Endothelial cell of umbilical vein (primary cell): ENCODE measurements around the gene E2F2. TPM values are rescaled to one million over a fixed set of nuclear protein-coding genes. Genes with fewer than 3 reads are reported as not detected.

Source experiments
- BruUV-seq: library from RNA; stranded (reverse); fragments of 400-500 nt; replicated peaks from 2 replicates; lab custom pipeline; 2021; lab: Mats Ljungman, UMichigan
- CTCF ChIA-PET: fragments of 300-600, 350-600 bp; sonication (Branson Sonifier 250); formaldehyde crosslinking; loops from one replicate; lab custom pipeline; 2021; ENCODE audit warnings: antibody characterized with exemption, inconsistent platforms; lab: Charles Lee
- POLR2A ChIA-PET: fragments of 300-600, 350-600 bp; sonication (Branson Sonifier 250); formaldehyde crosslinking; loops from one replicate; lab custom pipeline; 2021; ENCODE audit warnings: antibody characterized with exemption, inconsistent platforms; lab: Charles Lee
- DNase-seq: peaks from one replicate; pipeline ENCODE4 v3.0.0-alpha.2; 2011; ENCODE audit warnings: low read depth, low spot score
- FAIRE-seq: peaks from 2 replicates; lab custom pipeline; 2011; peaks lifted over from hg19 to GRCh38; lab: Jason Lieb, UNC
- H2AFZ ChIP-seq: 2 replicates; pipeline ENCODE4 v1.6.0; 2012; ENCODE audit warnings: low read depth, low read length, control low read depth, inconsistent platforms
- H3K27ac ChIP-seq: 2 replicates; pipeline ENCODE4 v1.5.1; 2011; ENCODE audit warnings: low read depth, mild to moderate bottlenecking, control low read depth, low read length, moderate library complexity; ENCODE audit not compliant: insufficient read depth
- H3K27me3 ChIP-seq, 2 experiments: 2 replicates each; pipeline versions ENCODE4 v1.6.0 to v1.6.1; 2011; ENCODE audit warnings: low read length in 2 of 2, mixed read lengths in 1 of 2; ENCODE audit not compliant: control insufficient read depth in 2 of 2, insufficient read depth in 2 of 2
- H3K36me3 ChIP-seq, 2 experiments: 2 replicates in 1 of 2; 3 replicates in 1 of 2; pipeline ENCODE4 v1.5.1; 2011; ENCODE audit warnings: low read length in 2 of 2, mild to moderate bottlenecking in 1 of 2, moderate library complexity in 1 of 2; ENCODE audit not compliant: control insufficient read depth in 2 of 2, insufficient read depth in 2 of 2; ENCODE audit errors: extremely low read depth in 1 of 2
- H3K4me1 ChIP-seq: 3 replicates; pipeline ENCODE4 v1.5.1; 2011; ENCODE audit warnings: mild to moderate bottlenecking, low read length; ENCODE audit not compliant: control insufficient read depth, insufficient read depth; ENCODE audit errors: extremely low read depth
- H3K4me2 ChIP-seq: 2 replicates; pipeline ENCODE4 v1.6.1; 2011; ENCODE audit warnings: low read length, control low read depth, mixed read lengths; ENCODE audit not compliant: insufficient read depth
- H3K4me3 ChIP-seq, 3 experiments: fragments of 200-600 bp in 1 of 3; sonication (generic), shearing (Covaris generic) in 1 of 3; replicated peaks in 1 of 3; 2 replicates each; pipeline ENCODE4 v1.5.1; 2011 to 2016; ENCODE audit warnings: control low read depth in 3 of 3, low read length in 3 of 3, mild to moderate bottlenecking in 2 of 3, inconsistent platforms in 1 of 3, low read depth in 1 of 3, moderate library complexity in 1 of 3; ENCODE audit not compliant: insufficient read depth in 1 of 3
- H3K79me2 ChIP-seq: 2 replicates; pipeline ENCODE4 v1.6.0; 2012; ENCODE audit warnings: low read length, inconsistent platforms; ENCODE audit not compliant: control insufficient read depth, insufficient read depth
- H3K9ac ChIP-seq: replicated peaks from 2 replicates; pipeline ENCODE3; 2011; ENCODE audit warnings: low read length, control low read depth; ENCODE audit not compliant: insufficient read depth; ENCODE audit errors: extremely low read depth
- H3K9me1 ChIP-seq: replicated peaks from 3 replicates; pipeline ENCODE4 v1.6.0; 2011; ENCODE audit warnings: mild to moderate bottlenecking, low read length; ENCODE audit not compliant: control insufficient read depth, insufficient read depth; ENCODE audit errors: extremely low read depth
- H3K9me3 ChIP-seq: replicated peaks from 2 replicates; pipeline ENCODE4 v1.5.1; 2012; ENCODE audit warnings: low read length, inconsistent platforms; ENCODE audit not compliant: control insufficient read depth, insufficient read depth
- H4K20me1 ChIP-seq: replicated peaks from 2 replicates; pipeline ENCODE3; 2011; ENCODE audit warnings: mild to moderate bottlenecking, low read length; ENCODE audit not compliant: control insufficient read depth, insufficient read depth; ENCODE audit errors: extremely low read depth
- EZH2 ChIP-seq: IDR thresholded peaks from 2 replicates; pipeline ENCODE4 v1.6.1; 2012; ENCODE audit warnings: borderline replicate concordance, low read depth, mild to moderate bottlenecking, moderate library complexity, low read length, inconsistent platforms; ENCODE audit not compliant: severe bottlenecking
- FOS ChIP-seq: IDR thresholded peaks from 2 replicates; pipeline ENCODE4 v1.6.1; 2011; ENCODE audit warnings: mild to moderate bottlenecking, low read length, moderate library complexity, borderline replicate concordance; ENCODE audit not compliant: insufficient read depth
- GATA2 ChIP-seq: IDR thresholded peaks from 2 replicates; pipeline ENCODE4 v1.7.0; 2011; ENCODE audit warnings: low read depth, mild to moderate bottlenecking, moderate library complexity, mixed read lengths, low read length; ENCODE audit not compliant: insufficient read length, insufficient read depth
- JUN ChIP-seq: IDR thresholded peaks from 2 replicates; pipeline ENCODE4 v1.6.1; 2011; ENCODE audit warnings: borderline replicate concordance, low read depth; ENCODE audit not compliant: insufficient read length, insufficient read depth
- MYC ChIP-seq: IDR thresholded peaks from one replicate; pipeline ENCODE4 v1.6.1; 2011; ENCODE audit warnings: mild to moderate bottlenecking, low read depth, low read length
- POLR2A ChIP-seq: IDR thresholded peaks from 2 replicates; pipeline ENCODE4 v1.6.1; 2012; ENCODE audit warnings: low read depth, mild to moderate bottlenecking, control low read depth, low read length
- POLR2AphosphoS5 ChIP-seq: IDR thresholded peaks from 2 replicates; pipeline ENCODE4 v1.6.1; 2012; ENCODE audit warnings: low read depth, mild to moderate bottlenecking, control low read depth, low read length, moderate library complexity; ENCODE audit not compliant: insufficient read depth
- dilution Hi-C: fragments of 300-500 bp; cut with MboI; formaldehyde crosslinking; loops from one replicate; pipeline ENCODE4 v1.15.0; 2019; ENCODE audit warnings: low sequenced_read_pairs; ENCODE audit not compliant: extremely low pct_ligation_motif_present
- intact Hi-C: fragments of 100-400 bp; cut with micrococcal nuclease; formaldehyde crosslinking; loops from one replicate; pipeline ENCODE4 v1.10.0; 2022
- polyA plus RNA-seq, 4 experiments: library from polyadenylated mRNA; depleted of rRNA in 3 of 4; stranded (reverse) in 3 of 4; unstranded in 1 of 4; fragments of >200 nt; gene quantifications; 2 replicates each; pipeline versions ENCODE4 v1.2.1 to v1.2.3, GENCODE V29; 2011 to 2012; ENCODE audit warnings: missing spikeins in 1 of 4
- total RNA-seq: library from RNA; stranded (reverse); gene quantifications from 2 replicates; pipeline ENCODE4 v1.2.3, GENCODE V29; 2021
- TF ChIP-seq, protein P1 (sequence below), 2 donors: IDR thresholded peaks; 1 replicate in 1 of 2; 2 replicates in 1 of 2; pipeline ENCODE4 v1.5.1; 2011; ENCODE audit warnings: low read length in 2 of 2, mild to moderate bottlenecking in 2 of 2, moderate library complexity in 2 of 2, control low read depth in 1 of 2, inconsistent platforms in 1 of 2, low read depth in 1 of 2; ENCODE audit not compliant: insufficient read depth in 1 of 2; ENCODE audit errors: extremely low read depth in 1 of 2
- TF ChIP-seq, protein P2 (sequence below): IDR thresholded peaks from 2 replicates; pipeline ENCODE4 v1.6.1; 2011; ENCODE audit not compliant: insufficient read depth, insufficient read length

The E2F2 gene
- total and polyA plus RNA-seq, 2 donors (not counting 3 experiments of a cell fraction or from before 2014, with no cell fraction given): 1.1 to 5.6 TPM

DNA sequence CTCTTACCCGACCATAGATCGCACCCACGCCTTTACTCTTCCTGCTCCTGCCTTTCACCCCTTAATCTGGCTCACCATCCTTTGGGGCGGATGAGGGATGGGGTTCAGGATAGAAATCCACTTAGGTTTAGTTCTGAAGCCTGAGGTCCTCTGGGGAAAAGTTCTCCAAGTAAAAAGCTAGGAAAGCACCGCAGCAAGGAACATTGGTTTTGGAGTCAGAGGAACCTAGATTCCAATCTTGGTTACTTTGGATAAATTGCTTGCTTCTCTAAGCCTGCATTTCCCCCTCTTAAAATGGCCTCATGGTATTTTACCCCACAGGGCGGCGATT is 46.1 kb downstream of the E2F2 start:
- ChIA-PET CTCF (interaction anchor here (1.0 to 5.3 kb wide), 7 partner anchors 13 to 152 kb away, joined by 3 to 77 read pairs (median 6); partner anchors contain the start of genes HNRNPR and ZNF436), POLR2A (interaction anchor here (0.5 to 0.7 kb wide), 3 partner anchors 61 to 82 kb away, joined by 3 to 10 read pairs (median 7); partner anchors contain the start of gene TCEA3)
- Histone ChIP-seq H2AFZ (peak overlapping the region; percentile 44), H3K27me3 (peaks cover 3 to 6% of the 10 kb centered on the region in 2 experiments), H3K4me3 (peak overlapping the region in 2 of 3 experiments; percentile 34 to 67), H3K9me1 (no peaks in the 10 kb centered on the region), H3K27ac (no peak overlapping the region), H3K9ac (no peak overlapping the region), H3K9me3 (no peaks in the 10 kb centered on the region), H3K79me2 (no peaks in the 10 kb centered on the region), H3K4me1 (peaks cover 11% of the 10 kb centered on the region), H3K36me3 (no peaks in the 10 kb centered on the region), H3K4me2 (peak overlapping the region; percentile 51), H4K20me1 (no peaks in the 10 kb centered on the region)
- DNase-seq (no peak), FAIRE-seq (no peak)
- TF ChIP-seq POLR2A (no peak), GATA2 (no peak), MYC (no peak), POLR2AphosphoS5 (no peak), JUN (no peak), EZH2 (no peak), FOS (no peak)
- TF ChIP-seq, protein P1, sequence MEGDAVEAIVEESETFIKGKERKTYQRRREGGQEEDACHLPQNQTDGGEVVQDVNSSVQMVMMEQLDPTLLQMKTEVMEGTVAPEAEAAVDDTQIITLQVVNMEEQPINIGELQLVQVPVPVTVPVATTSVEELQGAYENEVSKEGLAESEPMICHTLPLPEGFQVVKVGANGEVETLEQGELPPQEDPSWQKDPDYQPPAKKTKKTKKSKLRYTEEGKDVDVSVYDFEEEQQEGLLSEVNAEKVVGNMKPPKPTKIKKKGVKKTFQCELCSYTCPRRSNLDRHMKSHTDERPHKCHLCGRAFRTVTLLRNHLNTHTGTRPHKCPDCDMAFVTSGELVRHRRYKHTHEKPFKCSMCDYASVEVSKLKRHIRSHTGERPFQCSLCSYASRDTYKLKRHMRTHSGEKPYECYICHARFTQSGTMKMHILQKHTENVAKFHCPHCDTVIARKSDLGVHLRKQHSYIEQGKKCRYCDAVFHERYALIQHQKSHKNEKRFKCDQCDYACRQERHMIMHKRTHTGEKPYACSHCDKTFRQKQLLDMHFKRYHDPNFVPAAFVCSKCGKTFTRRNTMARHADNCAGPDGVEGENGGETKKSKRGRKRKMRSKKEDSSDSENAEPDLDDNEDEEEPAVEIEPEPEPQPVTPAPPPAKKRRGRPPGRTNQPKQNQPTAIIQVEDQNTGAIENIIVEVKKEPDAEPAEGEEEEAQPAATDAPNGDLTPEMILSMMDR (IDR thresholded peaks at IDR 0.05; ENCODE audit: extremely low read depth in 1 of 2, insufficient read depth in 1 of 2, low read depth in 1 of 2, low read length in 2 of 2): no peak
- TF ChIP-seq, protein P2, sequence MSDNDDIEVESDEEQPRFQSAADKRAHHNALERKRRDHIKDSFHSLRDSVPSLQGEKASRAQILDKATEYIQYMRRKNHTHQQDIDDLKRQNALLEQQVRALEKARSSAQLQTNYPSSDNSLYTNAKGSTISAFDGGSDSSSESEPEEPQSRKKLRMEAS: no peak
- BruUV-seq: no TSS peak
- dilution Hi-C loops: no loop called here
- intact Hi-C loops: loop anchor here (2.0 kb wide), 2 partner anchors 116 to 140 kb away; partner anchors contain the start of genes HNRNPR and ZNF436
